ENCODE results near the gene AMDHD2.
"Not testable (repeated sequence)": the region's sequence is repeated elsewhere in the genome, so short reads cannot be mapped to it uniquely, and the experiment has no call there.

Gene AMDHD2

DNA sequence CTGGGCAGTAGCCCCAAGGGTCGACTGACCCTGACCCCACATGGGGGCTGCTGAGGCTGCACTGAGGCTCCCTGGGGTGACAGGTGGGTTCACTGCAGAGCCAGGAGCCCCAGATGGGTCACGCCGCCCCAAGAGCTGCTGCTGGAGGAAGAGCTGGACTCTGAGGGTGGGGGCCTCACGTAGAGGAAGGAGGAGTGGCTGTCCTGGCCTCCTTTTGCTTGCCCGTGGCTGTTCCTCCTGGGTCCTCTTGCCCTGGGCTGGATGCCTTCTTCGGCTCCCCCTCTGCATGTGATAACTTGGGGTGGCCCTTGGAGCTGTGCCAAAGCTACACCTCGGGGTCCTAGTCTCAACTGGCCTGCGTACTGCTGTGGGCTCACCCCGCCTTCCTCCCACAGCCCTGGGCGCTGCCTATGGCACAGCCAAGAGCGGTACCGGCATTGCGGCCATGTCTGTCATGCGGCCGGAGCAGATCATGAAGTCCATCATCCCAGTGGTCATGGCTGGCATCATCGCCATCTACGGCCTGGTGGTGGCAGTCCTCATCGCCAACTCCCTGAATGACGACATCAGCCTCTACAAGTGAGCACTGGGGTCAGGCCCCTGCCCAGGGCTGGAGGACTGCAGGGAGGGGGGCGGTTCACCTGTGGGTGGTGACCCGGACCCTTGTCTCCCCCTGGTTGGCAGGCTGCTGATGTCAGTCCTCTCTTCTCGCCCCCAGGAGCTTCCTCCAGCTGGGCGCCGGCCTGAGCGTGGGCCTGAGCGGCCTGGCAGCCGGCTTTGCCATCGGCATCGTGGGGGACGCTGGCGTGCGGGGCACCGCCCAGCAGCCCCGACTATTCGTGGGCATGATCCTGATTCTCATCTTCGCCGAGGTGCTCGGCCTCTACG lies 1.1 kb upstream of the AMDHD2 start:
- DNase-seq (ENCODE audit: low read depth): no peak

- no peak for DNase-seq (ENCODE audit: low read depth)
These were observed 475 bp upstream of the AMDHD2 start for GRCh38 chr16:2519711-2520080.

DNA sequence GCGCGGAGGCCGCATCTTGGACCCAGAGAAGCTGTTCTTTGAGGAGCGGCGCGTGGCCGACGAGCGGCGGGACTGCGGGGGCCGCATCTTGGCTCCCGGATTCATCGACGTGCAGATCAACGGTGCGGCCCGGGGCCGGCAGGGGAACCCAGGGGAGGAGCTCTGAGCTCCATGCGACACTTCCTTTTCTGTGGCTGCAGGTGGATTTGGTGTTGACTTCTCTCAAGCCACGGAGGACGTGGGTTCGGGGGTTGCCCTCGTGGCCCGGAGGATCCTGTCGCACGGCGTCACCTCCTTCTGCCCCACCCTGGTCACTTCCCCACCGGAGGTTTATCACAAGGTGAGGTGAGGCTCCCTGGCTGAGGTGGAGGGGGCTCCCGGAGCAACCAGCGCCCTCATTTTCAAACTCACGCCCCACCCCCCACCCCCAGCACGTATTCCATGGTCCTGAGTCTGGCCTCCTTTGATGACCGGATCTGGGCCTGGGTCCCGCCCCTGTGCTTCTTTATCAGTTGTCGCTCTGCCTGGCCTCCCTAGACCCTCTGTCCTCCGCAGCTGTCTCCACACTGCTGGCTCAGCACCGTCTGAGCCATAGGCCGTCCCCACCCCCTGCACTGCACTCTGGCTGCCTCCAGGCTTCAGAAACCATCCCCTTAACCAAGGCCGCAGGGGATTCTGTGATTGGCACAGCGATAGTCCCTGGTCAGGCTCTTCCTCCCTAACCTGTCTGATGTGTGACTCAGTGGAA lies 787 bp downstream of the AMDHD2 start:
- DNase-seq (ENCODE audit: low read depth): no peak

GRCh38 chr16:2523801-2524231 lies 3.6 kb downstream of the AMDHD2 start:
- DNase-seq (ENCODE audit: low read depth): no peak

DNA sequence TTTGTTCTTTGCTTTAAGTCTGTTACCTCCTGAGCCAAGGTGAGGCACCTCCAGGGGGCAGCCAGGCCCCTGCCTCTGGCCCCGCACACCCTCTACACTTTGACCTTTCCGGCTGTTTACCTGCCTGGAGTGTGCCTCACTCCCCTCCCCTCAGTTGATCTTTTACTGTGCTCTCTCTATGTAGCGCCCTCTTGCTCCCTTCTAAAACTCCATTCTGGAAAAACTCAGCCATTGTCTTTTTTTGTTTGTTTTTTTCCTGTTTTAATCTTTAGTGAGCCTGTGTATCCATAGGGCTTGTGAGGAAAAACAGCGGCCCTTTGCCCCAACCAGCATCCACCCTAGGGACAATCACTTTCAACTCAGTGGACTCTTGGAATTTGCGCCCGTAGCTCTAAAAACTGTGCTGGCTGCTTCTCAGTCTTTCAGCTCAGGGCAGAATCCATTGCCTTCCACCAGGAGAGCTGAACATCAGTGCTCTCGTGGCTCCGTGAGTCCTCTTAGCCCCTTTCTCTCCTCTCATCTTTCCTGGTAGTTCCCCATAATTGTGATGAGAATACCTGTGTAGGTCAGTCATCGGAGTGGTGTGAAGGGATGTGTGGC lies 4.3 kb downstream of the AMDHD2 start:
- DNase-seq (ENCODE audit: low read depth): no peak

DNA sequence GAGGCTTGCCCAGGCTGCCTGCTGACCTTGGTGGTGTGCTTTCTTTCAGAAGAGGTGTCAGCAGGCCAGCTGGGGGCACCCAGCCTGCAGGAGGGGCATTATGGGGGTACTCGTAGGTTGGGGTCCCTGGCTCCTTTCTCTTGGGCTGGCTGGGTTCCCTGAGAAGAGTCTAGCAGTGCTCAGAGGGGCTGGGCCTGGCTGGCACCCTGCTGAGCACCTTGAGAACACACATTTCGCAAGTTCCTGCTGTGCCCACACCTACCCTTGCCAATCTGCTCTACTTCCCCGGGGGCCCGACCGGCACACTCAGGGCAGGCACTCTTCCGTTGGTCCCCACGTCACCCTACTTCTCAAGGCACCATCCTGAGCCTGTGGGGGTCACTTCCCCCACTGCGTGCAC lies 6.0 kb downstream of the AMDHD2 start:
- DNase-seq (ENCODE audit: low read depth): no peak

- DNase-seq (ENCODE audit: low read depth): no peak
These were observed 7.1 kb downstream of the AMDHD2 start for GRCh38 chr16:2527071-2527783.

DNA sequence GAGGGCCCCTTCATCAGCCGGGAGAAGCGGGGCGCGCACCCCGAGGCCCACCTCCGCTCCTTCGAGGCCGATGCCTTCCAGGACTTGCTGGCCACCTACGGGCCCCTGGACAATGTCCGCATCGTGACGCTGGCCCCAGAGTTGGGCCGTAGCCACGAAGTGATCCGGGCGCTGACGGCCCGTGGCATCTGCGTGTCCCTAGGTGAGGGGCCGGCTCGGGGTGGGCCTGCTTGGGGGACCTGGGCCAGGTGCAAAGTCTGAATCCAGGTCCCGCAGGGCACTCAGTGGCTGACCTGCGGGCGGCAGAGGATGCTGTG lies 7.6 kb downstream of the AMDHD2 start:
- no peak for DNase-seq (ENCODE audit: low read depth)

DNA sequence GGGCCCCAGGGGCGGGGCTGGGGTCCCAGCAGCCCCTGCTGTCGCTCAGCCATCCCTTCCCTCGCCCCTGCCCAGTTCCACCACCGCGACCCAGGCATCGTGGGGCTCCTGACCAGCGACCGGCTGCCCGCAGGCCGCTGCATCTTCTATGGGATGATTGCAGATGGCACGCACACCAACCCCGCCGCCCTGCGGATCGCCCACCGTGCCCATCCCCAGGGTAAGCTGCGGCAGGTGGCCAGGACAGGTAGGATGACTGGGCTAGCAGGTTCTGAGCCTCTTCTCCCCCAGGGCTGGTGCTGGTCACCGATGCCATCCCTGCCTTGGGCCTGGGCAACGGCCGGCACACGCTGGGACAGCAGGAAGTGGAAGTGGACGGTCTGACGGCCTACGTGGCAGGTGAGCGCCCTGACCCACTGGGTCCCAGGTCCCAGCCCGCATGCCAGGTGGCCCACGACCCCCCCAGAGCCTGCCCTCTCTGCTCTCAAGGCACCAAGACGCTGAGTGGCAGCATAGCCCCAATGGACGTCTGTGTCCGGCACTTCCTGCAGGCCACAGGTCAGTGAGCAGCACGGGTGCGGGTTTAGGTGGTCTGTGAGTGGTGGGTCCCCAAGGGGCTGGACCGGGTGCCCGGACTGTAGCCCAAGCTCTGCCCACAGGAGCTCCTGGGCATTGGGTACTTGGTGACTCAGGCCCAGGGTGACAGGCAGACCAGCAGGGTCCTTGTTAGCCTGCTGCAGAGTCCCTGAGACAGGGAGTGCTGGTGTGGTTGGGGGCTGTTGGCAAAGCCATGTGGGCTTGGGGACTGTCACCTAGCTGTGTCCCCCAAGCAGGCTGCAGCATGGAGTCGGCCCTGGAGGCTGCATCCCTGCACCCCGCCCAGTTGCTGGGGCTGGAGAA lies 8.2 kb downstream of the AMDHD2 start:
- no peak for DNase-seq (ENCODE audit: low read depth)

- no peak for DNase-seq (ENCODE audit: low read depth)
These were observed 9.1 kb downstream of the AMDHD2 start for GRCh38 chr16:2529061-2529931.

- no peak for DNase-seq (ENCODE audit: low read depth)
These were observed 9.9 kb downstream of the AMDHD2 start for GRCh38 chr16:2529961-2530628.

- DNase-seq (ENCODE audit: low read depth): no peak
These were observed 10.6 kb downstream of the AMDHD2 start for GRCh38 chr16:2530629-2531318.

- DNase-seq (ENCODE audit: low read depth): no peak
These were observed 11.2 kb downstream of the AMDHD2 start, which contains the start of gene CEMP1 for GRCh38 chr16:2531371-2531695. Gene CEMP1, minus strand, starts transcription at chr16:2531408. Its CDS starts 335 bp downstream, at chr16:2531073.

DNA sequence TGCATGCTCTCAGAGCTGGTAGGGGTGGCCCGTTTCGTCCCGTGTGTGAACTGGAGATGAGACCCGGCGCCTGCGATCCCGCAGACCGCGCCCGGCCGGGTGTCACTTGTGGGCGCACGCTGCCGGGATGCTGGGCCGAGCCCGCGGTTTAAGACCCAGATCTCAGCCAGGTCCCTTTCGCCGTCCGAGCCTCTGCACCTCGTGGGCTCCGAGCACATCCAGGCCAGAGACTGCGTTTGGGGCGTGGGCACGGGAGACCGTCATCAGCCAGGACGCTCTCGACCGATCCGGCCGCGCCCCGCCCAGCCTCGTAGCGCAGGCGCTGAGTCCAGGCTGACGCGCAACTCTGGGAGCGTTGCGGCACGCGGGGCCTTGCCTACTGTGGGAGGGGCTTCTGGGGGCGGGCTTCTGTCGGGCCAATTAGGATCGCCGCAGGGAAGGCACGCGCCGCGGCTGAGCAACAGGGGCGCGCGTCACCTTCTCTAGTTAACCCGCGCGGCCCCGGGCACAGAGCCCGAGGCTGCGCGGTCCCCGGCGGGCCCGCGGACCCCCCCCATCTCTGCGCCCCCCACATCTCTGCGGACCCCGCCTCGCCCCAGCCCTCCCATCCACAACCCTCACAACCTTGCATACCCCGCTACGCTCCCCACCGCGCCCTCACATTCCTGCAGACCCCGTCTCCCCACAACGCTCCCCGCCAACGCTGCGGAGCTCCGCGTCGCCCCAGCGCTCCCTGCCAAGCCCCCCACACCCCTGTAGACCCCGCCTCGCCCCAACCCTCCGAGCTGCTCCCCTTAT lies 11.7 kb downstream of the AMDHD2 start:
- peak; percentile 82 for DNase-seq (ENCODE audit: low read depth)

GRCh38 chr16:2532494-2533141 lies 12.4 kb downstream of the AMDHD2 start:
- DNase-seq (ENCODE audit: low read depth): no peak

DNA sequence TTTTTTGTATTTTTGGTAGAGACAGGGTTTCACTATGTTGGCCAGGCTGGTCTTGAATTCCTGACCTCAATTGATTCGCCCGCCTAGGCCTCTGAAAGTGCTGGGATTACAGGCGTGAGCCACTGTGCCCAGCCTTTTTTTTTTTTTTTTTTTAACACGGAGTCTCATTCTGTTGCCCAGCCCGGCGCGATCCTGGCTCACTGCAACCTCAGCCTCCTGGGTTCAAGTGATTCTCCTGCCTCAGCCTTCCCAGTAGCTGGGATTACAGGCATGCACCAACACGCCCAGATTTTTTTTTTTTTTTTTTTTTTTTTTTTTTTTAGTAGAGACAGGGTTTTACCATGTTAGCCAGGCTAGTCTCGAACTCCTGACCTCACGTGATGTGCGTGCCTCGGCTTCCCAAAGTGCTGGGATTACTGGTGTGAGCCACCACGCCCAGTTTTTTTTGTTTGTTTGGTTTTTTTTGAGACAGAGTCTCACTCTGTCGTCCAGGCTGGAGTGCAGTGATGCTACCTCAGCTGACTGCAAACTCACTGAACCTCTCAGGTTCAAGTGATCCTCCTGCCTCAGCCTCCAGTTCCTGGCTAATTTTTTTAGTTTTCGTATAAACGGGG lies 13.1 kb downstream of the AMDHD2 start:
- not testable (repeated sequence) for DNase-seq (ENCODE audit: low read depth)

DNA sequence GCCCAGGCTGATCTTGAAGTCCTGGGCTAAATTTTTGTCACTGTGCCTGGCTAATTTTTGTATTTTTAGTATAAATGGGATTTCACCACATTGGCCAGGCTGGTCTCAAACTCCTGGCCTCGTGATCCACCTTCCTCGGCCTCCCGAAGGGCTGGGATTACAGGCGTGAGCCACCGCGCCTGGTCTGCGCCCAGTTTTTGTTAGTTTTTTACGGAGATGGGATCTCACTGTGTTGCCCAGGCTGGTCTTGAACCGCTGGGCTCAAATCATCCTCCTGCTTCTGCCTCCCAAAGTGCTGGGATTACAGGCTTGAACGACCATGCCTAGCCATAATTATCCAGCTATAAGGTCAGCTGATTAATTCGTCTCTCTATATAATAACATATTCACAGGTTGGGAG lies 13.7 kb downstream of the AMDHD2 start:
- no peak for DNase-seq (ENCODE audit: low read depth)

Measured in GM04503 (cell line).